GM23338 (cell line): ENCODE data around the gene ZCCHC2.

ENCODE experiments used
- CREB1 ChIP-seq: fragments of 250-450 bp; sonication (Bioruptor Pico); IDR thresholded peaks from 2 replicates; pipeline ENCODE4 v1.5.0; 2020; ENCODE audit warnings: low read depth, mild to moderate bottlenecking, moderate library complexity
- CTCF ChIP-seq, 2 experiments: fragments of 200-600 bp in 1 of 2; sonication (generic) in 1 of 2; conservative IDR thresholded peaks; 2 replicates each; pipeline versions ENCODE4 v1.5.1 to v1.6.1; 2016 to 2017; ENCODE audit warnings: antibody characterized with exemption in 2 of 2, low read depth in 2 of 2, mild to moderate bottlenecking in 2 of 2, moderate library complexity in 1 of 2
- ETS1 ChIP-seq: IDR thresholded peaks from 2 replicates; pipeline ENCODE4 v1.6.1; 2016; ENCODE audit warnings: antibody characterized with exemption
- EZH2 ChIP-seq: fragments of 200-600 bp; sonication (generic); IDR thresholded peaks from one replicate; pipeline ENCODE4 v1.8.0; 2017; ENCODE audit warnings: antibody characterized with exemption, mild to moderate bottlenecking, low read depth; ENCODE audit not compliant: unreplicated experiment
- EZH2phosphoT487 ChIP-seq: fragments of 200-600 bp; sonication (generic); IDR thresholded peaks from one replicate; pipeline ENCODE4 v1.8.1; 2018; ENCODE audit warnings: antibody characterized with exemption; ENCODE audit not compliant: unreplicated experiment
- JUNB ChIP-seq: IDR thresholded peaks from one replicate; pipeline ENCODE4 v1.6.1; 2016; ENCODE audit warnings: antibody characterized with exemption; ENCODE audit not compliant: unreplicated experiment
- NANOG ChIP-seq: IDR thresholded peaks from 2 replicates; pipeline ENCODE4 v1.6.1; 2016; ENCODE audit warnings: antibody characterized with exemption, borderline replicate concordance
- POLR2AphosphoS5 ChIP-seq: IDR thresholded peaks from 2 replicates; pipeline ENCODE4 v1.6.1; 2016; ENCODE audit warnings: antibody characterized with exemption, low read depth
- REST ChIP-seq: IDR thresholded peaks from one replicate; pipeline ENCODE4 v1.6.1; 2018; ENCODE audit warnings: antibody characterized with exemption; ENCODE audit not compliant: unreplicated experiment
- ZNF331 ChIP-seq: fragments of 250-450 bp; sonication (Bioruptor Pico); IDR thresholded peaks from 2 replicates; pipeline ENCODE4 v1.5.0; 2020; ENCODE audit warnings: low read depth, mild to moderate bottlenecking, moderate library complexity

GRCh38 chr18:62611453-62612288 is 88.8 kb downstream of the ZCCHC2 start:
- TF ChIP-seq CTCF (conservative IDR thresholded peaks at IDR 0.05; ENCODE audit: low read depth in 2 of 2) (no peak), POLR2AphosphoS5 (no peak), EZH2 (no peak), JUNB (no peak), EZH2phosphoT487 (no peak), CREB1 (no peak), REST (no peak), NANOG (no peak), ETS1 (no peak), ZNF331 (no peak)
